ENCODE results near the gene PMAIP1. TPM values are rescaled to one million over a fixed set of nuclear protein-coding genes. Genes with fewer than 3 reads are reported as not detected.
A peak's percentile ranks its signal among the peaks of the same experiment; 100 is the strongest.

The PMAIP1 gene
- total RNA-seq, 1 donor from 2014 or later = 3.2 TPM

DNA sequence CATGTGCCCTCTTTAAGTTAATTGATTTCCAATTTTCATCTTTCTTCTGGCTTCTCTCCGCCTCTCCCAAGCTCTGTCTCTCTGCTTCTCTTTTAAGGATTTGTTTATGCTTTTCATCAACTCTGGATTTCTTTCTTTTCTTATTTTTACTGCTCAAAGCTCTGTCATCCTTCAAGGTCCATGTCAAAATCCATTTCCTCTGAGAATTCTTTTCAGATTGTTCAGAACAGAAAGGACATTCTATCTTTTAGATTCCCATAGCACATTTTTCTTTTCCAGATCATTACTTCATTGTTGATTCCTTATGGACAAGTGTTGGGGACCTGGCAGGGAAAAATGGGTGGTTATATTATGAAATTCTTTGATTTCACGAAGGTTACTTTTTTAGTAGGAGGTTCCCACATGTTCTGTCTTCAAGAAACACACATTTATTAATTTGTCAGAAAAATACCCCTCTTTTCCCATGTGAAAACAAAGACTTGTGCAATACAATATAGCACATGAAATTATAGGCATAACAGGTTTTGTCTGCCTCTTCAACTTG lies 12.3 kb downstream of the PMAIP1 start:
- DNase-seq (ENCODE audit: low spot score) = no peak
- no peak for TF ChIP-seq CTCF (IDR thresholded peaks at IDR 0.05; ENCODE audit: unreplicated experiment)
- Mint-ChIP-seq H3K27me3 (ENCODE audit: unreplicated experiment) (no peaks in the 10 kb centered on the region), H3K4me3 (ENCODE audit: unreplicated experiment) (no peak overlapping the region), H3K4me1 (ENCODE audit: unreplicated experiment) (peaks cover under 1% of the 10 kb centered on the region), H3K36me3 (ENCODE audit: low read depth, unreplicated experiment) (no peaks in the 10 kb centered on the region), H3K9me3 (ENCODE audit: unreplicated experiment) (no peaks in the 10 kb centered on the region), H3K27ac (ENCODE audit: unreplicated experiment) (no peak overlapping the region)

- Mint-ChIP-seq H3K36me3 (ENCODE audit: low read depth, unreplicated experiment) (no peaks in the 10 kb centered on the region), H3K9me3 (ENCODE audit: unreplicated experiment) (no peaks in the 10 kb centered on the region), H3K4me1 (ENCODE audit: unreplicated experiment) (no peaks in the 10 kb centered on the region), H3K27me3 (ENCODE audit: unreplicated experiment) (no peaks in the 10 kb centered on the region), H3K27ac (ENCODE audit: unreplicated experiment) (no peak overlapping the region), H3K4me3 (ENCODE audit: unreplicated experiment) (no peak overlapping the region)
- TF ChIP-seq CTCF (IDR thresholded peaks at IDR 0.05; ENCODE audit: unreplicated experiment) = no peak
- DNase-seq (ENCODE audit: low spot score) = no peak
These were observed 15.8 kb downstream of the PMAIP1 start for GRCh38 chr18:59915606-59916005.

- Mint-ChIP-seq H3K4me1 (ENCODE audit: unreplicated experiment) (no peaks in the 10 kb centered on the region), H3K4me3 (ENCODE audit: unreplicated experiment) (no peak overlapping the region), H3K27ac (ENCODE audit: unreplicated experiment) (no peak overlapping the region), H3K27me3 (ENCODE audit: unreplicated experiment) (no peaks in the 10 kb centered on the region), H3K9me3 (ENCODE audit: unreplicated experiment) (no peaks in the 10 kb centered on the region), H3K36me3 (ENCODE audit: low read depth, unreplicated experiment) (no peaks in the 10 kb centered on the region)
- no peak for DNase-seq (ENCODE audit: low spot score)
- TF ChIP-seq CTCF (IDR thresholded peaks at IDR 0.05; ENCODE audit: unreplicated experiment) = no peak
These were observed 16.9 kb downstream of the PMAIP1 start for GRCh38 chr18:59916746-59917145.

- Mint-ChIP-seq H3K4me1 (ENCODE audit: unreplicated experiment) (no peaks in the 10 kb centered on the region), H3K27ac (ENCODE audit: unreplicated experiment) (peak overlapping the region; percentile 8)
- no peak for TF ChIP-seq CTCF (IDR thresholded peaks at IDR 0.05; ENCODE audit: unreplicated experiment)
These were observed 17.6 kb downstream of the PMAIP1 start for GRCh38 chr18:59917422-59917821.

GRCh38 chr18:59918320-59918755 lies 18.5 kb downstream of the PMAIP1 start:
- TF ChIP-seq CTCF (IDR thresholded peaks at IDR 0.05; ENCODE audit: unreplicated experiment) = no peak
- Mint-ChIP-seq H3K9me3 (ENCODE audit: unreplicated experiment) (no peaks in the 10 kb centered on the region), H3K27me3 (ENCODE audit: unreplicated experiment) (no peaks in the 10 kb centered on the region), H3K36me3 (ENCODE audit: low read depth, unreplicated experiment) (no peaks in the 10 kb centered on the region), H3K4me1 (ENCODE audit: unreplicated experiment) (no peaks in the 10 kb centered on the region), H3K4me3 (ENCODE audit: unreplicated experiment) (no peak overlapping the region), H3K27ac (ENCODE audit: unreplicated experiment) (no peak overlapping the region)
- DNase-seq (ENCODE audit: low spot score) = no peak

More at GRCh38 chr18:59917422-59917821, 17.6 kb downstream of the PMAIP1 start:
- DNase-seq (ENCODE audit: low spot score) = no peak
- no peaks in the 10 kb centered on the region for H3K9me3 Mint-ChIP-seq (ENCODE audit: unreplicated experiment)
- no peak overlapping the region for H3K4me3 Mint-ChIP-seq (ENCODE audit: unreplicated experiment)
- H3K36me3 Mint-ChIP-seq (ENCODE audit: low read depth, unreplicated experiment) = no peaks in the 10 kb centered on the region
- H3K27me3 Mint-ChIP-seq (ENCODE audit: unreplicated experiment) = no peaks in the 10 kb centered on the region
